Liver (tissue), 9 donors: ENCODE data around the gene SEPTIN10. TPM values are rescaled to one million over a fixed set of nuclear protein-coding genes. Genes with fewer than 3 reads are reported as not detected.

Source experiments
- DNase-seq: peaks from one replicate; pipeline ENCODE4 v3.0.0-alpha.2; 2017; ENCODE audit warnings: low spot score
- H3K27ac ChIP-seq, 2 donors: one replicate each; pipeline ENCODE4 v1.7.0; 2013; ENCODE audit warnings: inconsistent platforms in 2 of 2, low read length in 2 of 2, control low read depth in 1 of 2, low read depth in 1 of 2, mild to moderate bottlenecking in 1 of 2
- H3K27me3 ChIP-seq, 4 donors: one replicate each; pipeline versions ENCODE4 v1.6.1 to v1.7.0; 2013; ENCODE audit warnings: low read length in 3 of 4, inconsistent platforms in 1 of 4, mild to moderate bottlenecking in 1 of 4, moderate library complexity in 1 of 4; ENCODE audit not compliant: control insufficient read depth in 4 of 4, insufficient read depth in 4 of 4
- H3K36me3 ChIP-seq, 4 donors: one replicate each; pipeline versions ENCODE4 v1.6.1 to v1.7.0; 2013; ENCODE audit warnings: low read length in 3 of 4, mild to moderate bottlenecking in 3 of 4, low read depth in 1 of 4, moderate library complexity in 1 of 4; ENCODE audit not compliant: control insufficient read depth in 4 of 4, insufficient read depth in 3 of 4
- H3K4me1 ChIP-seq, 4 donors: one replicate each; pipeline versions ENCODE4 v1.6.1 to v1.7.0; 2013; ENCODE audit warnings: low read length in 3 of 4, mild to moderate bottlenecking in 3 of 4, moderate library complexity in 1 of 4; ENCODE audit not compliant: control insufficient read depth in 4 of 4, insufficient read depth in 4 of 4
- H3K4me3 ChIP-seq, 3 donors: one replicate each; pipeline versions ENCODE4 v1.6.1 to v1.7.0; 2013; ENCODE audit warnings: low read length in 3 of 3, control low read depth in 1 of 3, low read depth in 1 of 3, mild to moderate bottlenecking in 1 of 3
- H3K9ac ChIP-seq, 2 donors: one replicate each; pipeline ENCODE4 v1.7.0; 2013; ENCODE audit warnings: low read length in 2 of 2, mild to moderate bottlenecking in 2 of 2, moderate library complexity in 2 of 2, control low read depth in 1 of 2, low read depth in 1 of 2
- H3K9me3 ChIP-seq, 4 donors: one replicate each; pipeline versions ENCODE4 v1.6.1 to v1.7.0; 2013; ENCODE audit warnings: low read length in 3 of 4; ENCODE audit not compliant: control insufficient read depth in 4 of 4
- EGR1 ChIP-seq, 2 donors: IDR thresholded peaks; 2 replicates each; pipeline ENCODE4 v1.6.1; 2016 to 2018; ENCODE audit warnings: antibody characterized with exemption in 2 of 2, low read depth in 2 of 2
- FOXA1 ChIP-seq: IDR thresholded peaks from 2 replicates; pipeline ENCODE4 v1.6.1; 2016; ENCODE audit warnings: antibody characterized with exemption
- FOXA2 ChIP-seq: IDR thresholded peaks from 2 replicates; pipeline ENCODE4 v1.6.1; 2016; ENCODE audit warnings: antibody characterized with exemption
- GABPA ChIP-seq, 2 donors: IDR thresholded peaks in 1 of 2; conservative IDR thresholded peaks in 1 of 2; 2 replicates each; pipeline ENCODE4 v1.6.1; 2016; ENCODE audit warnings: antibody characterized with exemption in 2 of 2, mild to moderate bottlenecking in 1 of 2, moderate library complexity in 1 of 2
- HNF4A ChIP-seq, 2 donors: conservative IDR thresholded peaks; 2 replicates each; pipeline ENCODE4 v1.6.1; 2016; ENCODE audit warnings: antibody characterized with exemption in 2 of 2, mild to moderate bottlenecking in 2 of 2
- HNF4G ChIP-seq: IDR thresholded peaks from 2 replicates; pipeline ENCODE4 v1.6.1; 2016; ENCODE audit warnings: antibody characterized with exemption
- JUND ChIP-seq, 2 donors: IDR thresholded peaks; 2 replicates each; pipeline ENCODE4 v1.6.1; 2016; ENCODE audit warnings: antibody characterized with exemption in 2 of 2
- NR2F2 ChIP-seq: IDR thresholded peaks from 2 replicates; pipeline ENCODE4 v1.6.1; 2016; ENCODE audit warnings: antibody characterized with exemption
- RAD21 ChIP-seq, 2 donors: IDR thresholded peaks; 2 replicates each; pipeline ENCODE4 v1.6.1; 2016; ENCODE audit warnings: antibody characterized with exemption in 2 of 2, mild to moderate bottlenecking in 2 of 2
- RXRA ChIP-seq, 2 donors: IDR thresholded peaks; 2 replicates each; pipeline ENCODE4 v1.6.1; 2017 to 2018; ENCODE audit warnings: antibody characterized with exemption in 2 of 2, mild to moderate bottlenecking in 1 of 2
- SP1 ChIP-seq: IDR thresholded peaks from 2 replicates; pipeline ENCODE4 v1.6.1; 2018; ENCODE audit warnings: antibody characterized with exemption, mild to moderate bottlenecking
- TAF1 ChIP-seq: conservative IDR thresholded peaks from 2 replicates; pipeline ENCODE4 v1.6.1; 2016; ENCODE audit warnings: antibody characterized with exemption, mild to moderate bottlenecking
- YY1 ChIP-seq: IDR thresholded peaks from 2 replicates; pipeline ENCODE4 v1.6.1; 2016; ENCODE audit warnings: antibody characterized with exemption, mild to moderate bottlenecking
- WGBS: extraction: QIAGEN DNeasy Blood & Tissue Kit; methylation state at CpG from one replicate; pipeline ENCODE4 v1.1.7; 2013; 5-methylcytosine and 5-hydroxymethylcytosine counted together
- polyA plus RNA-seq, 2 donors: library from polyadenylated mRNA; stranded (reverse) in 1 of 2; unstranded in 1 of 2; fragments of 200-250 nt in 1 of 2; fragments of >200 nt in 1 of 2; fragmentation: Nextera tagmentation in 1 of 2; extraction: Ambion mirVana in 1 of 2; gene quantifications; one replicate each; pipeline versions ENCODE4 v1.2.1 to v1.2.3, GENCODE V29; 2013 to 2015
- total RNA-seq, 2 donors: library from RNA; depleted of rRNA; stranded (reverse); fragments of >200 nt; gene quantifications; one replicate each; pipeline ENCODE4 v1.2.3, GENCODE V29; 2014
- TF ChIP-seq, protein P1 (sequence below): IDR thresholded peaks from 2 replicates; pipeline ENCODE4 v1.6.1; 2016; ENCODE audit warnings: antibody characterized with exemption
- TF ChIP-seq, protein P2 (sequence below): IDR thresholded peaks from 2 replicates; pipeline ENCODE4 v1.6.1; 2016; ENCODE audit warnings: antibody characterized with exemption
- TF ChIP-seq, protein P3 (sequence below): fragments of 150-350 bp; IDR thresholded peaks from 2 replicates; pipeline ENCODE4 v1.5.1; 2017; ENCODE audit warnings: improper control_type of control experiment, low read depth, low read length; ENCODE audit not compliant: missing input control
- donor health status: healthy.
- donor health status: healthy.
- donor health status: healthy.
- donor health status: healthy.
- donor health status: healthy.

The SEPTIN10 gene
- total and polyA plus RNA-seq, 4 donors: 19.6 to 35.9 (median 20.1) TPM

DNA sequence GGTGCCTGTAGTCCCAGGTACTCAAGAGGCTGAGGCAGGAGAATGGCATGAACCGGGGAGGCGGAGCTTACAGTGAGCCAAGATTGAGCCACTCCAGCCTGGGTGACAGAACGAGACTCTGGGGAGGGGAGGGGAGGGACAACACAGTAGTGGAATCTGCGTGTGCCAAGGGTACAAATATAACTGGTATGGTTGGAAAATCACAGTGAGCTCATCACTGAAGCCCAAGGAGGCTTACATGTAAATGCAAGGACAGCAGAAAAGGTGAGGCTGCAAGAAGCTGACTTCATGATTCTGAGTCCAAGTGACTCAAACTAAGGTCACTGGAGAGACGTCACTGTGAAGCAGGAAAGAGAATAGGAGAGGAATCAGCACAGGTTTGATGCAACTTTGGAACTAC is 9.2 kb downstream of the SEPTIN10 start (continued):
- TF ChIP-seq GABPA (IDR thresholded peaks at IDR 0.05 in 1 of 2, conservative IDR thresholded peaks at IDR 0.05 in 1 of 2): no peak
- TF ChIP-seq EGR1 (IDR thresholded peaks at IDR 0.05; ENCODE audit: low read depth in 2 of 2): no peak
- TF ChIP-seq, protein P1, sequence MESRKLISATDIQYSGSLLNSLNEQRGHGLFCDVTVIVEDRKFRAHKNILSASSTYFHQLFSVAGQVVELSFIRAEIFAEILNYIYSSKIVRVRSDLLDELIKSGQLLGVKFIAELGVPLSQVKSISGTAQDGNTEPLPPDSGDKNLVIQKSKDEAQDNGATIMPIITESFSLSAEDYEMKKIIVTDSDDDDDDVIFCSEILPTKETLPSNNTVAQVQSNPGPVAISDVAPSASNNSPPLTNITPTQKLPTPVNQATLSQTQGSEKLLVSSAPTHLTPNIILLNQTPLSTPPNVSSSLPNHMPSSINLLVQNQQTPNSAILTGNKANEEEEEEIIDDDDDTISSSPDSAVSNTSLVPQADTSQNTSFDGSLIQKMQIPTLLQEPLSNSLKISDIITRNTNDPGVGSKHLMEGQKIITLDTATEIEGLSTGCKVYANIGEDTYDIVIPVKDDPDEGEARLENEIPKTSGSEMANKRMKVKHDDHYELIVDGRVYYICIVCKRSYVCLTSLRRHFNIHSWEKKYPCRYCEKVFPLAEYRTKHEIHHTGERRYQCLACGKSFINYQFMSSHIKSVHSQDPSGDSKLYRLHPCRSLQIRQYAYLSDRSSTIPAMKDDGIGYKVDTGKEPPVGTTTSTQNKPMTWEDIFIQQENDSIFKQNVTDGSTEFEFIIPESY: no peak
- TF ChIP-seq RAD21 (IDR thresholded peaks at IDR 0.05): no peak
- no peak for TF ChIP-seq HNF4A (conservative IDR thresholded peaks at IDR 0.05)

DNA sequence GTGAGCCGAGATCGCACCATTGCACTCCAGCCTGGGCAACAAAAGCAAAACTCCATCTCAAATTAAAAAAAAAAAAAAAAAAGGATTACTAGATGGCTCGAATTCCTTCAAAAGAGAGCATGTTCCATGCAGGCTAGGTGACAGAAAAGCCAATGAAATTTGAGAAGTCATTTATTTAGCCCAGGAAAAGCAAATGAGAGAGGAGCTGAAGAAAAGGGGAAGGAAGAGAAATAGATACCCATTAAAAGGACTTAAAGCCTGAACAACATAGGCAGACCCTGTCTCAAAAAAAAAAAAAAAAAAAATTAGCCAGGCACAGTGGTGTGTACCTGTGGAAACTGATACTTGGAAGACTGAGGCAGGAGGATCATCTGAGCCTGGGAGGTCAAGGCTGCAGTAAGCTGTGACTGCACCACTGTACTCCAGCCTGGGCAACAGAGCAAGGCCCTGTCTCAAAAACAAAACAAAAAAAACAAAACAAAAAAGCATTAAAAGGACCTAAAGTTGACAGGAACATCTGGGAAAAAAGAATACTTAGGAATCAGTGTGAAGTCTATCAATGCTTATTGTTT is 11.1 kb downstream of the SEPTIN10 start:
- no peak overlapping the region for H3K27ac ChIP-seq
- no peak for DNase-seq
- H3K36me3 ChIP-seq: no peaks in the 10 kb centered on the region
- no peak overlapping the region for H3K9ac ChIP-seq
- no peaks in the 10 kb centered on the region for H3K27me3 ChIP-seq
- no peaks in the 10 kb centered on the region for H3K9me3 ChIP-seq
- no peak for TF ChIP-seq FOXA2
- TF ChIP-seq HNF4A (conservative IDR thresholded peaks at IDR 0.05): no peak
- peaks cover 0 to 4% (median 1%) of the 10 kb centered on the region in 4 donors for H3K4me1 ChIP-seq
- 96% methylated on average over 3 of the region's 3 CpGs for WGBS
- H3K4me3 ChIP-seq: no peak overlapping the region

DNA sequence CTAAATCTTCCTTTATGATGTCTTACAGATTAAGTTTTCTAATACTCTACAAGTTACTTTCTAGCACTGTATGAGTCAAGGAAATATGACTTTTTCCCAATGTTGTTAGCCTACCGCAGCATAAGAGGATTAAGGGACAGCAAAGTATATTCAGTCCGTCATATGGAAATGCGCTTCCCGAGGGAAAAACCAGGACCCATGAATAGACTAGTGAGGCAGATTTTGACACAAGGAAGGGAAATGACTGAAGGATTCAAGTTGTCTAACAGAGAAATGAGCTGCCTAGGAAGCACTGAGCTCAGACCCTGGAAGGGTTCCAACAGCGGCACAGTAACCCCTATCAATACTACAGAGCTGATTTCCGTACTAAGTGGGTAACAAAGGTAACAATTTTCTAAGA is 12.0 kb downstream of the SEPTIN10 start:
- 78% methylated on average over 6 of the region's 6 CpGs for WGBS

More for the DNA sequence above, 12.0 kb downstream of the SEPTIN10 start:
- Histone ChIP-seq H3K27me3 (no peaks in the 10 kb centered on the region), H3K4me3 (no peak overlapping the region), H3K36me3 (no peaks in the 10 kb centered on the region), H3K9ac (no peak overlapping the region), H3K4me1 (peaks cover 0 to 4% (median 1%) of the 10 kb centered on the region in 4 donors), H3K9me3 (no peaks in the 10 kb centered on the region), H3K27ac (no peak overlapping the region)
- TF ChIP-seq HNF4G (no peak), RXRA (IDR thresholded peaks at IDR 0.05) (no peak), FOXA1 (no peak), YY1 (no peak), SP1 (no peak), JUND (IDR thresholded peaks at IDR 0.05) (no peak), GABPA (IDR thresholded peaks at IDR 0.05 in 1 of 2, conservative IDR thresholded peaks at IDR 0.05 in 1 of 2) (no peak), EGR1 (IDR thresholded peaks at IDR 0.05; ENCODE audit: low read depth in 2 of 2) (no peak), NR2F2 (no peak), RAD21 (IDR thresholded peaks at IDR 0.05) (no peak), HNF4A (conservative IDR thresholded peaks at IDR 0.05) (no peak), TAF1 (no peak)
- TF ChIP-seq, protein P2, sequence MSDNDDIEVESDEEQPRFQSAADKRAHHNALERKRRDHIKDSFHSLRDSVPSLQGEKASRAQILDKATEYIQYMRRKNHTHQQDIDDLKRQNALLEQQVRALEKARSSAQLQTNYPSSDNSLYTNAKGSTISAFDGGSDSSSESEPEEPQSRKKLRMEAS: no peak
- TF ChIP-seq, protein P3, sequence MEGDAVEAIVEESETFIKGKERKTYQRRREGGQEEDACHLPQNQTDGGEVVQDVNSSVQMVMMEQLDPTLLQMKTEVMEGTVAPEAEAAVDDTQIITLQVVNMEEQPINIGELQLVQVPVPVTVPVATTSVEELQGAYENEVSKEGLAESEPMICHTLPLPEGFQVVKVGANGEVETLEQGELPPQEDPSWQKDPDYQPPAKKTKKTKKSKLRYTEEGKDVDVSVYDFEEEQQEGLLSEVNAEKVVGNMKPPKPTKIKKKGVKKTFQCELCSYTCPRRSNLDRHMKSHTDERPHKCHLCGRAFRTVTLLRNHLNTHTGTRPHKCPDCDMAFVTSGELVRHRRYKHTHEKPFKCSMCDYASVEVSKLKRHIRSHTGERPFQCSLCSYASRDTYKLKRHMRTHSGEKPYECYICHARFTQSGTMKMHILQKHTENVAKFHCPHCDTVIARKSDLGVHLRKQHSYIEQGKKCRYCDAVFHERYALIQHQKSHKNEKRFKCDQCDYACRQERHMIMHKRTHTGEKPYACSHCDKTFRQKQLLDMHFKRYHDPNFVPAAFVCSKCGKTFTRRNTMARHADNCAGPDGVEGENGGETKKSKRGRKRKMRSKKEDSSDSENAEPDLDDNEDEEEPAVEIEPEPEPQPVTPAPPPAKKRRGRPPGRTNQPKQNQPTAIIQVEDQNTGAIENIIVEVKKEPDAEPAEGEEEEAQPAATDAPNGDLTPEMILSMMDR: no peak
- TF ChIP-seq, protein P1: no peak
- no peak for DNase-seq
